Endothelial cell of umbilical vein (primary cell): ENCODE measurements around the gene SEC22A. TPM values are rescaled to one million over a fixed set of nuclear protein-coding genes. Genes with fewer than 3 reads are reported as not detected.

Experiments
- BruUV-seq: library from RNA; stranded (reverse); fragments of 400-500 nt; replicated peaks from 2 replicates; lab custom pipeline; 2021; lab: Mats Ljungman, UMichigan
- CTCF ChIA-PET: fragments of 300-600, 350-600 bp; sonication (Branson Sonifier 250); formaldehyde crosslinking; loops from one replicate; lab custom pipeline; 2021; ENCODE audit warnings: antibody characterized with exemption, inconsistent platforms; lab: Charles Lee
- POLR2A ChIA-PET: fragments of 300-600, 350-600 bp; sonication (Branson Sonifier 250); formaldehyde crosslinking; loops from one replicate; lab custom pipeline; 2021; ENCODE audit warnings: antibody characterized with exemption, inconsistent platforms; lab: Charles Lee
- DNase-seq: peaks from one replicate; pipeline ENCODE4 v3.0.0-alpha.2; 2011; ENCODE audit warnings: low read depth, low spot score
- FAIRE-seq: peaks from 2 replicates; lab custom pipeline; 2011; peaks lifted over from hg19 to GRCh38; lab: Jason Lieb, UNC
- H2AFZ ChIP-seq: 2 replicates; pipeline ENCODE4 v1.6.0; 2012; ENCODE audit warnings: low read depth, low read length, control low read depth, inconsistent platforms
- H3K27ac ChIP-seq: 2 replicates; pipeline ENCODE4 v1.5.1; 2011; ENCODE audit warnings: low read depth, mild to moderate bottlenecking, control low read depth, low read length, moderate library complexity; ENCODE audit not compliant: insufficient read depth
- H3K27me3 ChIP-seq, 2 experiments: 2 replicates each; pipeline versions ENCODE4 v1.6.0 to v1.6.1; 2011; ENCODE audit warnings: low read length in 2 of 2, mixed read lengths in 1 of 2; ENCODE audit not compliant: control insufficient read depth in 2 of 2, insufficient read depth in 2 of 2
- H3K36me3 ChIP-seq, 2 experiments: 2 replicates in 1 of 2; 3 replicates in 1 of 2; pipeline ENCODE4 v1.5.1; 2011; ENCODE audit warnings: low read length in 2 of 2, mild to moderate bottlenecking in 1 of 2, moderate library complexity in 1 of 2; ENCODE audit not compliant: control insufficient read depth in 2 of 2, insufficient read depth in 2 of 2; ENCODE audit errors: extremely low read depth in 1 of 2
- H3K4me1 ChIP-seq: 3 replicates; pipeline ENCODE4 v1.5.1; 2011; ENCODE audit warnings: mild to moderate bottlenecking, low read length; ENCODE audit not compliant: control insufficient read depth, insufficient read depth; ENCODE audit errors: extremely low read depth
- H3K4me2 ChIP-seq: 2 replicates; pipeline ENCODE4 v1.6.1; 2011; ENCODE audit warnings: low read length, control low read depth, mixed read lengths; ENCODE audit not compliant: insufficient read depth
- H3K4me3 ChIP-seq, 3 experiments: fragments of 200-600 bp in 1 of 3; sonication (generic), shearing (Covaris generic) in 1 of 3; replicated peaks in 1 of 3; 2 replicates each; pipeline ENCODE4 v1.5.1; 2011 to 2016; ENCODE audit warnings: control low read depth in 3 of 3, low read length in 3 of 3, mild to moderate bottlenecking in 2 of 3, inconsistent platforms in 1 of 3, low read depth in 1 of 3, moderate library complexity in 1 of 3; ENCODE audit not compliant: insufficient read depth in 1 of 3
- H3K79me2 ChIP-seq: 2 replicates; pipeline ENCODE4 v1.6.0; 2012; ENCODE audit warnings: low read length, inconsistent platforms; ENCODE audit not compliant: control insufficient read depth, insufficient read depth
- H3K9ac ChIP-seq: replicated peaks from 2 replicates; pipeline ENCODE3; 2011; ENCODE audit warnings: low read length, control low read depth; ENCODE audit not compliant: insufficient read depth; ENCODE audit errors: extremely low read depth
- H3K9me1 ChIP-seq: replicated peaks from 3 replicates; pipeline ENCODE4 v1.6.0; 2011; ENCODE audit warnings: mild to moderate bottlenecking, low read length; ENCODE audit not compliant: control insufficient read depth, insufficient read depth; ENCODE audit errors: extremely low read depth
- H3K9me3 ChIP-seq: replicated peaks from 2 replicates; pipeline ENCODE4 v1.5.1; 2012; ENCODE audit warnings: low read length, inconsistent platforms; ENCODE audit not compliant: control insufficient read depth, insufficient read depth
- H4K20me1 ChIP-seq: replicated peaks from 2 replicates; pipeline ENCODE3; 2011; ENCODE audit warnings: mild to moderate bottlenecking, low read length; ENCODE audit not compliant: control insufficient read depth, insufficient read depth; ENCODE audit errors: extremely low read depth
- CTCF ChIP-seq, 2 donors: IDR thresholded peaks; 1 replicate in 1 of 2; 2 replicates in 1 of 2; pipeline ENCODE4 v1.5.1; 2011; ENCODE audit warnings: low read length in 2 of 2, mild to moderate bottlenecking in 2 of 2, moderate library complexity in 2 of 2, control low read depth in 1 of 2, inconsistent platforms in 1 of 2, low read depth in 1 of 2; ENCODE audit not compliant: insufficient read depth in 1 of 2; ENCODE audit errors: extremely low read depth in 1 of 2
- EZH2 ChIP-seq: IDR thresholded peaks from 2 replicates; pipeline ENCODE4 v1.6.1; 2012; ENCODE audit warnings: borderline replicate concordance, low read depth, mild to moderate bottlenecking, moderate library complexity, low read length, inconsistent platforms; ENCODE audit not compliant: severe bottlenecking
- FOS ChIP-seq: IDR thresholded peaks from 2 replicates; pipeline ENCODE4 v1.6.1; 2011; ENCODE audit warnings: mild to moderate bottlenecking, low read length, moderate library complexity, borderline replicate concordance; ENCODE audit not compliant: insufficient read depth
- GATA2 ChIP-seq: IDR thresholded peaks from 2 replicates; pipeline ENCODE4 v1.7.0; 2011; ENCODE audit warnings: low read depth, mild to moderate bottlenecking, moderate library complexity, mixed read lengths, low read length; ENCODE audit not compliant: insufficient read length, insufficient read depth
- JUN ChIP-seq: IDR thresholded peaks from 2 replicates; pipeline ENCODE4 v1.6.1; 2011; ENCODE audit warnings: borderline replicate concordance, low read depth; ENCODE audit not compliant: insufficient read length, insufficient read depth
- MYC ChIP-seq: IDR thresholded peaks from one replicate; pipeline ENCODE4 v1.6.1; 2011; ENCODE audit warnings: mild to moderate bottlenecking, low read depth, low read length
- POLR2A ChIP-seq: IDR thresholded peaks from 2 replicates; pipeline ENCODE4 v1.6.1; 2012; ENCODE audit warnings: low read depth, mild to moderate bottlenecking, control low read depth, low read length
- POLR2AphosphoS5 ChIP-seq: IDR thresholded peaks from 2 replicates; pipeline ENCODE4 v1.6.1; 2012; ENCODE audit warnings: low read depth, mild to moderate bottlenecking, control low read depth, low read length, moderate library complexity; ENCODE audit not compliant: insufficient read depth
- dilution Hi-C: fragments of 300-500 bp; cut with MboI; formaldehyde crosslinking; loops from one replicate; pipeline ENCODE4 v1.15.0; 2019; ENCODE audit warnings: low sequenced_read_pairs; ENCODE audit not compliant: extremely low pct_ligation_motif_present
- intact Hi-C: fragments of 100-400 bp; cut with micrococcal nuclease; formaldehyde crosslinking; loops from one replicate; pipeline ENCODE4 v1.10.0; 2022
- polyA plus RNA-seq, 4 experiments: library from polyadenylated mRNA; depleted of rRNA in 3 of 4; stranded (reverse) in 3 of 4; unstranded in 1 of 4; fragments of >200 nt; gene quantifications; 2 replicates each; pipeline versions ENCODE4 v1.2.1 to v1.2.3, GENCODE V29; 2011 to 2012; ENCODE audit warnings: missing spikeins in 1 of 4
- total RNA-seq: library from RNA; stranded (reverse); gene quantifications from 2 replicates; pipeline ENCODE4 v1.2.3, GENCODE V29; 2021
- TF ChIP-seq, protein P1 (sequence below): IDR thresholded peaks from 2 replicates; pipeline ENCODE4 v1.6.1; 2011; ENCODE audit not compliant: insufficient read depth, insufficient read length

Gene SEC22A
- total and polyA plus RNA-seq, 2 donors (not counting 3 experiments of a cell fraction or from before 2014, with no cell fraction given) = 20.1 to 26.8 TPM

DNA sequence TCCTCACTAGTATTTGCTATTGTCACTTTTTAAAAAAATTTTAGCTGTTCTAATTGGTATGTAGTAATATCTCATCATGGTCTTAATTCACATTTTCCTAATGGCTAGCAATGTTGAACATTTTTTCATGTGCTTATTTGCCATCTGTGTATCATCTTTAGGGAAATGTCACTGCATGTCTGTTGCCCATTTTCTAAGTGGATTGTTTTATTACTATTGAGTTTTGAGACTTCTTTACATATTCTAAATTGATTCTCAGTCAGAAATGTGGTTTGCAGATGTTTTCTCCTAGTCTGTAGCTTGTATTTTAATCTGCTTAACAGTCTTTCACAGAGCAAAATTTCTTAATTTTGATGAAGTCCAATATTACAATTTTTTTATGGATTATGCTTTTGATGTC is 33.6 kb upstream of the SEC22A start:
- Histone ChIP-seq H4K20me1 (no peaks in the 10 kb centered on the region), H3K27ac (no peak overlapping the region), H3K4me1 (no peaks in the 10 kb centered on the region), H3K9ac (no peak overlapping the region), H3K79me2 (no peaks in the 10 kb centered on the region), H3K4me3 (no peak overlapping the region), H2AFZ (no peak overlapping the region), H3K9me3 (no peaks in the 10 kb centered on the region), H3K36me3 (peaks cover 10% of the 10 kb centered on the region in 2 experiments), H3K4me2 (no peak overlapping the region), H3K9me1 (no peaks in the 10 kb centered on the region), H3K27me3 (no peaks in the 10 kb centered on the region)
- TF ChIP-seq JUN = no peak
- no peak for TF ChIP-seq CTCF (IDR thresholded peaks at IDR 0.05; ENCODE audit: extremely low read depth in 1 of 2, insufficient read depth in 1 of 2, low read depth in 1 of 2, low read length in 2 of 2)
- ChIA-PET POLR2A (no interaction called here), CTCF (interaction anchor here (0.6 to 1.1 kb wide), 3 partner anchors 9 to 120 kb away, joined by 3 read pairs; no protein-coding TSS in a partner anchor)
- intact Hi-C loops (no loop called here), dilution Hi-C loops (no loop called here)
- FAIRE-seq = no peak
- BruUV-seq = no TSS peak
- DNase-seq = no peak

- Histone ChIP-seq H3K9me1 (no peaks in the 10 kb centered on the region), H3K27me3 (no peaks in the 10 kb centered on the region), H3K27ac (no peak overlapping the region), H4K20me1 (no peaks in the 10 kb centered on the region), H3K4me2 (no peak overlapping the region), H3K9me3 (no peaks in the 10 kb centered on the region), H2AFZ (no peak overlapping the region), H3K4me3 (no peak overlapping the region), H3K79me2 (no peaks in the 10 kb centered on the region), H3K4me1 (no peaks in the 10 kb centered on the region), H3K36me3 (peaks cover 7 to 8% of the 10 kb centered on the region in 2 experiments), H3K9ac (no peak overlapping the region)
- FAIRE-seq = no peak
- BruUV-seq = no TSS peak
- ChIA-PET POLR2A (no interaction called here), CTCF (interaction anchor here (1.1 kb wide), 1 partner anchor 8 kb away, joined by 3 read pairs; no protein-coding TSS in a partner anchor)
- intact Hi-C loops (no loop called here), dilution Hi-C loops (no loop called here)
- no peak for DNase-seq
- no peak for TF ChIP-seq POLR2AphosphoS5
- TF ChIP-seq GATA2 = no peak
- TF ChIP-seq CTCF (IDR thresholded peaks at IDR 0.05; ENCODE audit: extremely low read depth in 1 of 2, insufficient read depth in 1 of 2, low read depth in 1 of 2, low read length in 2 of 2) = no peak
- no peak for TF ChIP-seq JUN
- TF ChIP-seq EZH2 = no peak
- TF ChIP-seq, protein P1, sequence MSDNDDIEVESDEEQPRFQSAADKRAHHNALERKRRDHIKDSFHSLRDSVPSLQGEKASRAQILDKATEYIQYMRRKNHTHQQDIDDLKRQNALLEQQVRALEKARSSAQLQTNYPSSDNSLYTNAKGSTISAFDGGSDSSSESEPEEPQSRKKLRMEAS = no peak
- no peak for TF ChIP-seq FOS
- TF ChIP-seq POLR2A = no peak
- no peak for TF ChIP-seq MYC
These were observed 33.1 kb upstream of the SEC22A start for GRCh38 chr3:123168605-123169004.
